Endothelial cell of umbilical vein (primary cell): ENCODE data around the gene OR10AD1. TPM values are rescaled to one million over a fixed set of nuclear protein-coding genes. Genes with fewer than 3 reads are reported as not detected.
"Not testable (repeated sequence)": the region's sequence is repeated elsewhere in the genome, so short reads cannot be mapped to it uniquely, and the experiment has no call there.

Experiments used
- BruUV-seq: library from RNA; stranded (reverse); fragments of 400-500 nt; replicated peaks from 2 replicates; lab custom pipeline; 2021; lab: Mats Ljungman, UMichigan
- CTCF ChIA-PET: fragments of 300-600, 350-600 bp; sonication (Branson Sonifier 250); formaldehyde crosslinking; loops from one replicate; lab custom pipeline; 2021; ENCODE audit warnings: antibody characterized with exemption, inconsistent platforms; lab: Charles Lee
- POLR2A ChIA-PET: fragments of 300-600, 350-600 bp; sonication (Branson Sonifier 250); formaldehyde crosslinking; loops from one replicate; lab custom pipeline; 2021; ENCODE audit warnings: antibody characterized with exemption, inconsistent platforms; lab: Charles Lee
- DNase-seq: peaks from one replicate; pipeline ENCODE4 v3.0.0-alpha.2; 2011; ENCODE audit warnings: low read depth, low spot score
- FAIRE-seq: peaks from 2 replicates; lab custom pipeline; 2011; peaks lifted over from hg19 to GRCh38; lab: Jason Lieb, UNC
- H2AFZ ChIP-seq: 2 replicates; pipeline ENCODE4 v1.6.0; 2012; ENCODE audit warnings: low read depth, low read length, control low read depth, inconsistent platforms
- H3K27ac ChIP-seq: 2 replicates; pipeline ENCODE4 v1.5.1; 2011; ENCODE audit warnings: low read depth, mild to moderate bottlenecking, control low read depth, low read length, moderate library complexity; ENCODE audit not compliant: insufficient read depth
- H3K27me3 ChIP-seq, 2 experiments: 2 replicates each; pipeline versions ENCODE4 v1.6.0 to v1.6.1; 2011; ENCODE audit warnings: low read length in 2 of 2, mixed read lengths in 1 of 2; ENCODE audit not compliant: control insufficient read depth in 2 of 2, insufficient read depth in 2 of 2
- H3K36me3 ChIP-seq, 2 experiments: 2 replicates in 1 of 2; 3 replicates in 1 of 2; pipeline ENCODE4 v1.5.1; 2011; ENCODE audit warnings: low read length in 2 of 2, mild to moderate bottlenecking in 1 of 2, moderate library complexity in 1 of 2; ENCODE audit not compliant: control insufficient read depth in 2 of 2, insufficient read depth in 2 of 2; ENCODE audit errors: extremely low read depth in 1 of 2
- H3K4me1 ChIP-seq: 3 replicates; pipeline ENCODE4 v1.5.1; 2011; ENCODE audit warnings: mild to moderate bottlenecking, low read length; ENCODE audit not compliant: control insufficient read depth, insufficient read depth; ENCODE audit errors: extremely low read depth
- H3K4me2 ChIP-seq: 2 replicates; pipeline ENCODE4 v1.6.1; 2011; ENCODE audit warnings: low read length, control low read depth, mixed read lengths; ENCODE audit not compliant: insufficient read depth
- H3K4me3 ChIP-seq, 3 experiments: fragments of 200-600 bp in 1 of 3; sonication (generic), shearing (Covaris generic) in 1 of 3; replicated peaks in 1 of 3; 2 replicates each; pipeline ENCODE4 v1.5.1; 2011 to 2016; ENCODE audit warnings: control low read depth in 3 of 3, low read length in 3 of 3, mild to moderate bottlenecking in 2 of 3, inconsistent platforms in 1 of 3, low read depth in 1 of 3, moderate library complexity in 1 of 3; ENCODE audit not compliant: insufficient read depth in 1 of 3
- H3K79me2 ChIP-seq: 2 replicates; pipeline ENCODE4 v1.6.0; 2012; ENCODE audit warnings: low read length, inconsistent platforms; ENCODE audit not compliant: control insufficient read depth, insufficient read depth
- H3K9ac ChIP-seq: replicated peaks from 2 replicates; pipeline ENCODE3; 2011; ENCODE audit warnings: low read length, control low read depth; ENCODE audit not compliant: insufficient read depth; ENCODE audit errors: extremely low read depth
- H3K9me1 ChIP-seq: replicated peaks from 3 replicates; pipeline ENCODE4 v1.6.0; 2011; ENCODE audit warnings: mild to moderate bottlenecking, low read length; ENCODE audit not compliant: control insufficient read depth, insufficient read depth; ENCODE audit errors: extremely low read depth
- H3K9me3 ChIP-seq: replicated peaks from 2 replicates; pipeline ENCODE4 v1.5.1; 2012; ENCODE audit warnings: low read length, inconsistent platforms; ENCODE audit not compliant: control insufficient read depth, insufficient read depth
- H4K20me1 ChIP-seq: replicated peaks from 2 replicates; pipeline ENCODE3; 2011; ENCODE audit warnings: mild to moderate bottlenecking, low read length; ENCODE audit not compliant: control insufficient read depth, insufficient read depth; ENCODE audit errors: extremely low read depth
- CTCF ChIP-seq, 2 donors: IDR thresholded peaks; 1 replicate in 1 of 2; 2 replicates in 1 of 2; pipeline ENCODE4 v1.5.1; 2011; ENCODE audit warnings: low read length in 2 of 2, mild to moderate bottlenecking in 2 of 2, moderate library complexity in 2 of 2, control low read depth in 1 of 2, inconsistent platforms in 1 of 2, low read depth in 1 of 2; ENCODE audit not compliant: insufficient read depth in 1 of 2; ENCODE audit errors: extremely low read depth in 1 of 2
- EZH2 ChIP-seq: IDR thresholded peaks from 2 replicates; pipeline ENCODE4 v1.6.1; 2012; ENCODE audit warnings: borderline replicate concordance, low read depth, mild to moderate bottlenecking, moderate library complexity, low read length, inconsistent platforms; ENCODE audit not compliant: severe bottlenecking
- FOS ChIP-seq: IDR thresholded peaks from 2 replicates; pipeline ENCODE4 v1.6.1; 2011; ENCODE audit warnings: mild to moderate bottlenecking, low read length, moderate library complexity, borderline replicate concordance; ENCODE audit not compliant: insufficient read depth
- GATA2 ChIP-seq: IDR thresholded peaks from 2 replicates; pipeline ENCODE4 v1.7.0; 2011; ENCODE audit warnings: low read depth, mild to moderate bottlenecking, moderate library complexity, mixed read lengths, low read length; ENCODE audit not compliant: insufficient read length, insufficient read depth
- JUN ChIP-seq: IDR thresholded peaks from 2 replicates; pipeline ENCODE4 v1.6.1; 2011; ENCODE audit warnings: borderline replicate concordance, low read depth; ENCODE audit not compliant: insufficient read length, insufficient read depth
- MAX ChIP-seq: IDR thresholded peaks from 2 replicates; pipeline ENCODE4 v1.6.1; 2011; ENCODE audit not compliant: insufficient read depth, insufficient read length
- MYC ChIP-seq: IDR thresholded peaks from one replicate; pipeline ENCODE4 v1.6.1; 2011; ENCODE audit warnings: mild to moderate bottlenecking, low read depth, low read length
- POLR2AphosphoS5 ChIP-seq: IDR thresholded peaks from 2 replicates; pipeline ENCODE4 v1.6.1; 2012; ENCODE audit warnings: low read depth, mild to moderate bottlenecking, control low read depth, low read length, moderate library complexity; ENCODE audit not compliant: insufficient read depth
- dilution Hi-C: fragments of 300-500 bp; cut with MboI; formaldehyde crosslinking; loops from one replicate; pipeline ENCODE4 v1.15.0; 2019; ENCODE audit warnings: low sequenced_read_pairs; ENCODE audit not compliant: extremely low pct_ligation_motif_present
- intact Hi-C: fragments of 100-400 bp; cut with micrococcal nuclease; formaldehyde crosslinking; loops from one replicate; pipeline ENCODE4 v1.10.0; 2022
- polyA plus RNA-seq, 4 experiments: library from polyadenylated mRNA; depleted of rRNA in 3 of 4; stranded (reverse) in 3 of 4; unstranded in 1 of 4; fragments of >200 nt; gene quantifications; 2 replicates each; pipeline versions ENCODE4 v1.2.1 to v1.2.3, GENCODE V29; 2011 to 2012; ENCODE audit warnings: missing spikeins in 1 of 4
- total RNA-seq: library from RNA; stranded (reverse); gene quantifications from 2 replicates; pipeline ENCODE4 v1.2.3, GENCODE V29; 2021

OR10AD1 gene
- total and polyA plus RNA-seq, 2 donors (not counting 3 experiments of a cell fraction or from before 2014, with no cell fraction given): not detected

- FAIRE-seq: no peak
- Histone ChIP-seq H3K36me3 (no peaks in the 10 kb centered on the region), H2AFZ (peak overlapping the region; percentile 76), H3K79me2 (peaks cover 9% of the 10 kb centered on the region), H3K4me1 (peaks cover 3% of the 10 kb centered on the region), H3K9me3 (no peaks in the 10 kb centered on the region), H4K20me1 (no peaks in the 10 kb centered on the region), H3K27me3 (peaks cover 0 to 5% of the 10 kb centered on the region in 2 experiments), H3K4me2 (peak overlapping the region; percentile 82), H3K9me1 (no peaks in the 10 kb centered on the region), H3K9ac (peak overlapping the region; percentile 26), H3K4me3 (peak overlapping the region; percentile 35 to 66 (median 54)), H3K27ac (no peak overlapping the region)
- intact Hi-C loops (loop anchor here (1.0 to 10.0 kb wide), 3 partner anchors 50 to 442 kb away; partner anchors contain the start of gene SENP1), dilution Hi-C loops (no loop called here)
- TF ChIP-seq EZH2: no peak
- no peak for TF ChIP-seq JUN
- no peak for TF ChIP-seq CTCF (IDR thresholded peaks at IDR 0.05; ENCODE audit: extremely low read depth in 1 of 2, insufficient read depth in 1 of 2, low read depth in 1 of 2, low read length in 2 of 2)
- no peak for TF ChIP-seq GATA2
- TF ChIP-seq MYC: no peak
- no peak for TF ChIP-seq FOS
- TF ChIP-seq MAX: no peak
- TF ChIP-seq POLR2AphosphoS5: no peak
- POLR2A ChIA-PET: no interaction called here
- BruUV-seq: no TSS peak
- CTCF ChIA-PET: interaction anchor here (1.2 to 2.0 kb wide), 8 partner anchors 9 to 462 kb away, joined by 4 to 13 read pairs (median 8); partner anchors contain the start of gene SENP1
- no peak for DNase-seq
Observed at GRCh38 chr12:48156652-48157017, 46.5 kb downstream of the OR10AD1 start.

- H4K20me1 ChIP-seq, FAIRE-seq, H3K27me3 ChIP-seq, H3K79me2 ChIP-seq, H3K27ac ChIP-seq, POLR2A ChIA-PET, H3K36me3 ChIP-seq, H3K9me1 ChIP-seq, H3K9ac ChIP-seq, BruUV-seq, H3K4me1 ChIP-seq, H3K4me3 ChIP-seq, H3K4me2 ChIP-seq, H3K9me3 ChIP-seq, dilution Hi-C loops, H2AFZ ChIP-seq, DNase-seq: not testable (repeated sequence)
- CTCF ChIA-PET: interaction anchor here (1.6 to 1.9 kb wide), 2 partner anchors 8 to 12 kb away, joined by 4 to 7 read pairs; no protein-coding TSS in a partner anchor
- intact Hi-C loops: loop anchor here (2.0 to 10.0 kb wide), 2 partner anchors 71 to 441 kb away; no protein-coding TSS in a partner anchor
Observed at GRCh38 chr12:48155786-48156185, 47.3 kb downstream of the OR10AD1 start.
